OCI-LY3 (cell line): Measurements from ENCODE around the gene GRID1.

ENCODE experiments used
- H2AFZ ChIP-seq: fragments of 200-600, 300-600 bp; shearing (Covaris generic); 2 replicates; pipeline ENCODE4 v1.6.0; 2014; ENCODE audit warnings: antibody characterized with exemption, low read depth, low read length
- H3K27ac ChIP-seq: fragments of 200-600, 300-600 bp; sonication (generic); 2 replicates; pipeline ENCODE4 v1.5.1; 2014; ENCODE audit warnings: mild to moderate bottlenecking, low read length, moderate library complexity, mixed read lengths
- H3K27me3 ChIP-seq: fragments of 200-600, 300-600 bp; sonication (generic); 2 replicates; pipeline ENCODE4 v1.6.1; 2014; ENCODE audit warnings: low read depth, low read length, mixed read lengths
- H3K36me3 ChIP-seq: fragments of 200-600, 300-600 bp; sonication (generic); replicated peaks from 2 replicates; pipeline ENCODE3; 2014; ENCODE audit warnings: low read depth, low read length, mixed read lengths
- H3K4me1 ChIP-seq: fragments of 300-600, 200-600 bp; sonication (generic); 2 replicates; pipeline ENCODE4 v1.6.1; 2014; ENCODE audit warnings: low read length, mixed read lengths
- H3K4me2 ChIP-seq: fragments of 200-600, 300-600 bp; sonication (generic); 2 replicates; pipeline ENCODE4 v1.6.1; 2014; ENCODE audit warnings: low read length, mixed read lengths
- H3K4me3 ChIP-seq: fragments of 300-600, 200-600 bp; sonication (generic); 2 replicates; pipeline ENCODE4 v1.5.1; 2014; ENCODE audit warnings: antibody characterized with exemption, mild to moderate bottlenecking, low read length, moderate library complexity
- H3K79me2 ChIP-seq: fragments of 300-600, 200-600 bp; shearing (Covaris generic); 2 replicates; pipeline ENCODE4 v1.6.1; 2014; ENCODE audit warnings: mild to moderate bottlenecking, low read length, mixed read lengths
- H3K9ac ChIP-seq: fragments of 300-600, 200-600 bp; shearing (Covaris generic); 2 replicates; pipeline ENCODE4 v1.6.0; 2014; ENCODE audit warnings: mild to moderate bottlenecking, low read length, moderate library complexity
- H3K9me3 ChIP-seq: fragments of 200-600, 300-600 bp; shearing (Covaris generic); 2 replicates; pipeline ENCODE4 v1.6.1; 2014; ENCODE audit warnings: low read length, mixed read lengths; ENCODE audit not compliant: insufficient read depth
- H4K20me1 ChIP-seq: fragments of 200-600, 300-600 bp; sonication (generic); 2 replicates; pipeline ENCODE4 v1.6.1; 2016; ENCODE audit warnings: low read length, mixed read lengths; ENCODE audit not compliant: insufficient read depth
- CTCF ChIP-seq: fragments of 200-600, 300-600 bp; sonication (generic); IDR thresholded peaks from 2 replicates; pipeline ENCODE4 v1.5.1; 2014; ENCODE audit warnings: antibody characterized with exemption, low read length, low read depth
- EZH2phosphoT487 ChIP-seq: fragments of 200-600 bp; shearing (Covaris generic); IDR thresholded peaks from 2 replicates; pipeline ENCODE4 v1.6.1; 2018; ENCODE audit warnings: antibody characterized with exemption, mixed run types, low read depth

GRID1 gene

GRCh38 chr10:85647741-85648140 is 718.9 kb downstream of the GRID1 start:
- Histone ChIP-seq H3K4me2 (no peak overlapping the region), H3K9me3 (no peaks in the 10 kb centered on the region), H2AFZ (no peak overlapping the region), H3K36me3 (no peaks in the 10 kb centered on the region), H3K27ac (no peak overlapping the region), H3K4me3 (no peak overlapping the region), H3K9ac (no peak overlapping the region), H4K20me1 (no peaks in the 10 kb centered on the region), H3K4me1 (no peaks in the 10 kb centered on the region), H3K79me2 (no peaks in the 10 kb centered on the region), H3K27me3 (no peaks in the 10 kb centered on the region)
- TF ChIP-seq EZH2phosphoT487 (no peak), CTCF (no peak)

DNA sequence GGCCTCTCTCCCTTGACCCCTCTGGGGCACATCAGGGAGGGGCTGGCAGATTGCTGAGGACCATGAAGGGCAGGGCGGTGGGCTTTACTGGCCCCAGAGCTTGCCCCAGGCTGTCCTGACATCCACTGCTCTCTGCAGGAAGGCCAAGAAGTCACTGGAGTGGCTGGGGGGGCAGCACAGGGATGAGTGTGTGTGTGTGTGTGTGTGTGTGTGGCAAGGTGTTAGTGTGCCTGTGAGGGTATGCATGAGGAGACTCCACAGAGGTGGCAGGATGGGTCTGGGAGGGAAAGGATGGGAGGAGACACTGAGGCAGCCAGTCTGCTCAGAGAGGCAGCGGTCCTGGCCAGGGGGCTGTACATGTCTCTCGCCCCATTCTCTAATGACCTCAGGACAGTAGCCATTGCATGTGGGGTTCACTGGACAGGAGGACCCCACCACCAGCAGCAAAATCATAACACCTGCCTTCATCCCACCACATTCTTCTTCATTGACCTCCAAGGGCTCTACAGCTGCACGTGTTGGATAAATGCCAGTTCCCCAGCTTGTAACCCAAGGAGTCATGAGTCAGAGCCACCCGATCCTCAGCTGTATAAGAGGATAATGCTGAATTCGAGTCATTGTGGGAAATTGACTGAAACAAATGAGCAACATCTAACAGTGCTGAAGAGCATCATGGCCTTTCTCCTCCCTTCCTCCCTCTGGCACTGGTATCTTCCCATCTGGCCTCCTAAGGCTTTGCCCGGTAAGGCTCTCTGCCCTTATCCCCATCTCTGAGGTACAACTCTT is 720.5 kb downstream of the GRID1 start:
- H4K20me1 ChIP-seq: no peaks in the 10 kb centered on the region
- H3K9me3 ChIP-seq: no peaks in the 10 kb centered on the region
- H3K4me2 ChIP-seq: no peak overlapping the region
- no peak overlapping the region for H2AFZ ChIP-seq
- H3K4me3 ChIP-seq: no peak overlapping the region
- TF ChIP-seq CTCF: no peak
- no peak overlapping the region for H3K27ac ChIP-seq
- no peaks in the 10 kb centered on the region for H3K27me3 ChIP-seq
- no peaks in the 10 kb centered on the region for H3K4me1 ChIP-seq
- no peak overlapping the region for H3K9ac ChIP-seq
- H3K79me2 ChIP-seq: no peaks in the 10 kb centered on the region
- no peaks in the 10 kb centered on the region for H3K36me3 ChIP-seq

- no peaks in the 10 kb centered on the region for H3K4me1 ChIP-seq
- TF ChIP-seq EZH2phosphoT487 (no peak), CTCF (no peak)
- H3K79me2 ChIP-seq: no peaks in the 10 kb centered on the region
Observed at GRCh38 chr10:85645053-85645452, 721.5 kb downstream of the GRID1 start.

GRCh38 chr10:85643845-85644525 is 722.6 kb downstream of the GRID1 start:
- Histone ChIP-seq H3K9me3 (no peaks in the 10 kb centered on the region), H3K79me2 (no peaks in the 10 kb centered on the region), H3K4me2 (no peak overlapping the region), H3K9ac (no peak overlapping the region), H3K36me3 (no peaks in the 10 kb centered on the region), H3K4me1 (no peaks in the 10 kb centered on the region), H4K20me1 (no peaks in the 10 kb centered on the region), H2AFZ (no peak overlapping the region), H3K27ac (no peak overlapping the region), H3K27me3 (no peaks in the 10 kb centered on the region), H3K4me3 (no peak overlapping the region)
- TF ChIP-seq EZH2phosphoT487 (no peak), CTCF (no peak)

More at GRCh38 chr10:85645053-85645452, 721.5 kb downstream of the GRID1 start:
- H3K9me3 ChIP-seq: no peaks in the 10 kb centered on the region
- no peak overlapping the region for H3K4me3 ChIP-seq
- no peak overlapping the region for H3K4me2 ChIP-seq
- no peaks in the 10 kb centered on the region for H3K36me3 ChIP-seq
- no peaks in the 10 kb centered on the region for H3K27me3 ChIP-seq
- no peak overlapping the region for H3K27ac ChIP-seq
- no peak overlapping the region for H3K9ac ChIP-seq
- H4K20me1 ChIP-seq: no peaks in the 10 kb centered on the region
- no peak overlapping the region for H2AFZ ChIP-seq
